Endodermal cell (in vitro differentiated cells): ENCODE results near the gene STK38. TPM values are rescaled to one million over a fixed set of nuclear protein-coding genes. Genes with fewer than 3 reads are reported as not detected.

Experiments used
- DNase-seq: peaks from one replicate; pipeline ENCODE4 v3.0.0-alpha.2; 2017
- H3K27ac ChIP-seq: 2 replicates; pipeline ENCODE4 v1.5.1; 2013; ENCODE audit warnings: mild to moderate bottlenecking, low read depth, low read length, moderate library complexity
- H3K27me3 ChIP-seq: 2 replicates; pipeline ENCODE4 v1.6.1; 2013; ENCODE audit warnings: mild to moderate bottlenecking, low read length, moderate library complexity; ENCODE audit not compliant: insufficient read depth, control insufficient read depth, poor library complexity, severe bottlenecking
- H3K36me3 ChIP-seq: 2 replicates; pipeline ENCODE4 v1.7.0; 2013; ENCODE audit warnings: mild to moderate bottlenecking, low read length, moderate library complexity; ENCODE audit not compliant: control insufficient read depth, insufficient read depth
- H3K4me1 ChIP-seq: one replicate; pipeline ENCODE4 v1.7.0; 2013; ENCODE audit warnings: low read length; ENCODE audit not compliant: control insufficient read depth, insufficient read depth
- H3K4me3 ChIP-seq: 2 replicates; pipeline ENCODE4 v1.5.1; 2013; ENCODE audit warnings: mild to moderate bottlenecking, low read length, moderate library complexity
- H3K9ac ChIP-seq: 2 replicates; pipeline ENCODE4 v1.6.1; 2013; ENCODE audit warnings: mild to moderate bottlenecking, low read length, moderate library complexity; ENCODE audit not compliant: poor library complexity, severe bottlenecking; ENCODE audit errors: extremely low read depth
- H3K9me3 ChIP-seq: 2 replicates; pipeline ENCODE4 v1.6.1; 2013; ENCODE audit warnings: mild to moderate bottlenecking, low read length, moderate library complexity; ENCODE audit not compliant: control insufficient read depth
- H3K27ac Mint-ChIP-seq: 2 replicates; pipeline ENCODE4 v1.8.0; 2020; ENCODE audit warnings: mixed read lengths
- H3K27me3 Mint-ChIP-seq: 2 replicates; pipeline ENCODE4 v1.8.0; 2021; ENCODE audit warnings: mild to moderate bottlenecking, mixed read lengths; ENCODE audit not compliant: insufficient read depth
- H3K36me3 Mint-ChIP-seq: 2 replicates; pipeline ENCODE4 v1.8.0; 2020; ENCODE audit warnings: low read depth, mixed read lengths
- H3K4me1 Mint-ChIP-seq: 2 replicates; pipeline ENCODE4 v1.8.0; 2020; ENCODE audit warnings: mixed read lengths
- H3K4me3 Mint-ChIP-seq: 2 replicates; pipeline ENCODE4 v1.8.0; 2020; ENCODE audit warnings: mild to moderate bottlenecking, moderate library complexity, mixed read lengths
- H3K9me3 Mint-ChIP-seq: 2 replicates; pipeline ENCODE4 v1.8.0; 2020; ENCODE audit warnings: mild to moderate bottlenecking, mixed read lengths
- WGBS, 2 experiments: methylation state at CpG; one replicate each; pipeline versions ENCODE4 v1.1.5 to v1.1.7; 2013; ENCODE audit warnings: missing lambda C conversion rate in 2 of 2, mixed read lengths in 1 of 2; ENCODE audit not compliant: insufficient coverage in 1 of 2, insufficient read length in 1 of 2; 5-methylcytosine and 5-hydroxymethylcytosine counted together
- total RNA-seq, 2 donors: library from RNA; stranded (reverse); fragmentation: NEBNext Ultra II Directional in 1 of 2; extraction: Animal tissue kit (Norgen Biotek cat#: 25700) in 1 of 2; gene quantifications; 2 replicates in 1 of 2; 3 replicates in 1 of 2; pipeline ENCODE4 v1.2.1, GENCODE V29; 2021
- TF ChIP-seq, protein P1 (sequence below): fragments of 200-600 bp; sonication (generic); conservative IDR thresholded peaks from 2 replicates; pipeline ENCODE4 v1.5.0; 2021; ENCODE audit warnings: antibody characterized with exemption, mild to moderate bottlenecking

Gene STK38
- total RNA-seq, 2 donors from 2014 or later = 35.2 to 38.3 TPM

GRCh38 chr6:36594029-36594815 is 46.9 kb upstream of the STK38 start, which contains the start of gene SRSF3:
Gene SRSF3 (plus strand): TSS chr6:36594362. CDS start chr6:36596763, 2,401 bp downstream.
- Mint-ChIP-seq H3K27me3 (no peaks in the 10 kb centered on the region), H3K4me3 (peak within 1 kb of the TSS; percentile 91), H3K9me3 (peaks cover 2% of the 10 kb centered on the region), H3K4me1 (peaks cover 19% of the 10 kb centered on the region), H3K36me3 (peaks cover 49% of the 10 kb centered on the region), H3K27ac (peak within 1 kb of the TSS; percentile 100)
- H3K9ac ChIP-seq = peak within 1 kb of the TSS; percentile 100
- TF ChIP-seq, protein P1, sequence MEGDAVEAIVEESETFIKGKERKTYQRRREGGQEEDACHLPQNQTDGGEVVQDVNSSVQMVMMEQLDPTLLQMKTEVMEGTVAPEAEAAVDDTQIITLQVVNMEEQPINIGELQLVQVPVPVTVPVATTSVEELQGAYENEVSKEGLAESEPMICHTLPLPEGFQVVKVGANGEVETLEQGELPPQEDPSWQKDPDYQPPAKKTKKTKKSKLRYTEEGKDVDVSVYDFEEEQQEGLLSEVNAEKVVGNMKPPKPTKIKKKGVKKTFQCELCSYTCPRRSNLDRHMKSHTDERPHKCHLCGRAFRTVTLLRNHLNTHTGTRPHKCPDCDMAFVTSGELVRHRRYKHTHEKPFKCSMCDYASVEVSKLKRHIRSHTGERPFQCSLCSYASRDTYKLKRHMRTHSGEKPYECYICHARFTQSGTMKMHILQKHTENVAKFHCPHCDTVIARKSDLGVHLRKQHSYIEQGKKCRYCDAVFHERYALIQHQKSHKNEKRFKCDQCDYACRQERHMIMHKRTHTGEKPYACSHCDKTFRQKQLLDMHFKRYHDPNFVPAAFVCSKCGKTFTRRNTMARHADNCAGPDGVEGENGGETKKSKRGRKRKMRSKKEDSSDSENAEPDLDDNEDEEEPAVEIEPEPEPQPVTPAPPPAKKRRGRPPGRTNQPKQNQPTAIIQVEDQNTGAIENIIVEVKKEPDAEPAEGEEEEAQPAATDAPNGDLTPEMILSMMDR = peak; percentile 61
- H3K27me3 ChIP-seq = no peaks in the 10 kb centered on the region
- no peaks in the 10 kb centered on the region for H3K9me3 ChIP-seq
- peak within 1 kb of the TSS; percentile 99 for H3K27ac ChIP-seq
- no peaks in the 10 kb centered on the region for H3K4me1 ChIP-seq
- peak within 1 kb of the TSS; percentile 96 for H3K4me3 ChIP-seq
- WGBS, 2 experiments = 0% methylated on average over 36 to 58 of the region's 58 CpGs
- H3K36me3 ChIP-seq = peaks cover 43% of the 10 kb centered on the region
- DNase-seq = peak; percentile 99

- peak; percentile 82 for DNase-seq
- H3K4me1 ChIP-seq = no peaks in the 10 kb centered on the region
- no peaks in the 10 kb centered on the region for H3K9me3 ChIP-seq
- peak overlapping the region; percentile 100 for H3K9ac ChIP-seq
- peak overlapping the region; percentile 96 for H3K4me3 ChIP-seq
- H3K4me1 Mint-ChIP-seq = peaks cover 13% of the 10 kb centered on the region
- no peaks in the 10 kb centered on the region for H3K27me3 Mint-ChIP-seq
- no peaks in the 10 kb centered on the region for H3K27me3 ChIP-seq
- TF ChIP-seq, protein P1 = no peak
- H3K27ac ChIP-seq = peak overlapping the region; percentile 99
- H3K4me3 Mint-ChIP-seq = peak overlapping the region; percentile 91
- peaks cover 37% of the 10 kb centered on the region for H3K36me3 ChIP-seq
- H3K27ac Mint-ChIP-seq = peak overlapping the region; percentile 100
- peaks cover 43% of the 10 kb centered on the region for H3K36me3 Mint-ChIP-seq
- 2 to 4% methylated on average over 10 to 15 of the region's 15 CpGs for WGBS, 2 experiments
- peaks cover 2% of the 10 kb centered on the region for H3K9me3 Mint-ChIP-seq
Observed at GRCh38 chr6:36593569-36594028, 46.3 kb upstream of the STK38 start.

DNA sequence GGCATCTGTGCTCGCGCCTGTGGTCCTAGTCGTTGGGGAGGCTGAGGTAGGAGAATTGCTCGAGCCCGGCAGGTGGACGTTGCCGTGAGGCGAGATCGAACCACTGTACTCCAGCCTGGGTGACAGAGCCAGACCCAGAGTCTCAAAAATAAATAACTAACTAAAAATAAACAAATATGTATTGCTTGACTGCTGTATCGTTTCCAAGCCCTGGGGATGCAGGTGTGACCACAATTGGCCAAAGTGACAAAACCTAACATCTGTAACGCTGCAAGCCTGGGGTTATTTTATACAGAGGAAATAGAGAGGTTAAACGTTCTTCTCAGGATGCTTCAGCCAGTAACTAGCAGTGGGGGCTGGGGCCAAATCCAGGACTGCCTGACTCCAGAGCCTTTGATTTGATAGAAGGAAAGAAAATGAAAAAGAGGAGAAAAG is 45.0 kb upstream of the STK38 start:
- peaks cover 2% of the 10 kb centered on the region for H3K9me3 Mint-ChIP-seq
- H3K4me1 Mint-ChIP-seq = peaks cover 6% of the 10 kb centered on the region
- Histone ChIP-seq H3K9me3 (no peaks in the 10 kb centered on the region), H3K9ac (no peak overlapping the region), H3K36me3 (peaks cover 24% of the 10 kb centered on the region), H3K27me3 (no peaks in the 10 kb centered on the region), H3K27ac (no peak overlapping the region), H3K4me1 (no peaks in the 10 kb centered on the region), H3K4me3 (no peak overlapping the region)
- TF ChIP-seq, protein P1 = no peak
- no peaks in the 10 kb centered on the region for H3K27me3 Mint-ChIP-seq
- H3K4me3 Mint-ChIP-seq = no peak overlapping the region
- no peak overlapping the region for H3K27ac Mint-ChIP-seq
- DNase-seq = no peak
- WGBS, 2 experiments = 87 to 90% methylated on average over 6 to 12 of the region's 12 CpGs
- peaks cover 30% of the 10 kb centered on the region for H3K36me3 Mint-ChIP-seq
